Activated CD8-positive, alpha-beta memory T cell treated with anti-CD3 and anti-CD28 coated beads for 48 hours (primary cell): ENCODE results near the gene PCDHGA7.
"Not testable (repeated sequence)": the region's sequence is repeated elsewhere in the genome, so short reads cannot be mapped to it uniquely, and the experiment has no call there.

ENCODE experiments used
- DNase-seq, 3 experiments: peaks; one replicate each; pipeline ENCODE4 v3.0.0-alpha.2; 2020; ENCODE audit warnings: low read depth in 2 of 3, low spot score in 2 of 3

Gene PCDHGA7

GRCh38 chr5:141366016-141366896, 16.3 kb upstream of the PCDHGA7 start:
- DNase-seq, result no peak

GRCh38 chr5:141369994-141370848, 12.3 kb upstream of the PCDHGA7 start, which contains the start of gene PCDHGB3:
Gene PCDHGB3, plus strand, starts transcription at chr5:141370242. Its CDS starts 153 bp downstream, at chr5:141370395.
- DNase-seq, result no peak

- DNase-seq, result no peak
Measured at GRCh38 chr5:141371572-141372475, 10.7 kb upstream of the PCDHGA7 start.

- DNase-seq, result no peak
Measured at GRCh38 chr5:141373673-141374317, 8.7 kb upstream of the PCDHGA7 start, which contains the start of gene PCDHGA6. Gene PCDHGA6, plus strand, starts transcription at chr5:141373891. Its CDS starts 193 bp downstream, at chr5:141374084.

GRCh38 chr5:141374627-141375026, 7.9 kb upstream of the PCDHGA7 start:
- DNase-seq, result no peak

GRCh38 chr5:141375444-141376155, 6.9 kb upstream of the PCDHGA7 start:
- DNase-seq, result not testable (repeated sequence)

- DNase-seq, result no peak
Measured at GRCh38 chr5:141383345-141383744, 803 bp downstream of the PCDHGA7 start.

GRCh38 chr5:141384471-141385267, 2.1 kb downstream of the PCDHGA7 start:
- DNase-seq, result no peak

GRCh38 chr5:141387557-141388311, 5.2 kb downstream of the PCDHGA7 start, which contains the start of gene PCDHGB4:
Gene PCDHGB4, plus strand, starts transcription at chr5:141387698. Its CDS starts 187 bp downstream, at chr5:141387885.
- not testable (repeated sequence) for DNase-seq

GRCh38 chr5:141388661-141389060, 6.1 kb downstream of the PCDHGA7 start:
- DNase-seq, result no peak

- DNase-seq, result no peak
Measured at GRCh38 chr5:141389153-141390042, 6.9 kb downstream of the PCDHGA7 start.

- no peak for DNase-seq
Measured at GRCh38 chr5:141392429-141393198, 10.1 kb downstream of the PCDHGA7 start, which contains the start of gene PCDHGA8. Gene PCDHGA8, plus strand, starts transcription at chr5:141392633. Its CDS starts 181 bp downstream, at chr5:141392814.

GRCh38 chr5:141393267-141393666, 10.7 kb downstream of the PCDHGA7 start:
- no peak for DNase-seq

GRCh38 chr5:141394401-141395187, 12.1 kb downstream of the PCDHGA7 start:
- DNase-seq, result not testable (repeated sequence)
